Panc1 (cell line): Measurements from ENCODE around the gene RIOX2.

Source experiments
- CTCF ChIP-seq: fragments of 450-650 bp; IDR thresholded peaks from 2 replicates; pipeline ENCODE4 v1.5.1; 2017; ENCODE audit warnings: mild to moderate bottlenecking
- SIN3A ChIP-seq: IDR thresholded peaks from 2 replicates; pipeline ENCODE4 v1.6.1; 2012; ENCODE audit warnings: low read depth, mild to moderate bottlenecking, low read length, moderate library complexity, borderline replicate concordance; ENCODE audit not compliant: insufficient read depth

GRCh38 chr3:97935842-97936241 is 36.4 kb downstream of the RIOX2 start:
- TF ChIP-seq SIN3A (no peak), CTCF (no peak)
